HuH-7.5 (cell line): ENCODE measurements around the gene TOMM6.
"Not testable (repeated sequence)": the region's sequence is repeated elsewhere in the genome, so short reads cannot be mapped to it uniquely, and the experiment has no call there.

Experiments used
- DNase-seq: peaks from one replicate; pipeline ENCODE4 v3.0.0; 2011; ENCODE audit warnings: low spot score

The TOMM6 gene

GRCh38 chr6:41785689-41786450, 1.6 kb upstream of the TOMM6 start:
- DNase-seq: peak; percentile 51

DNA sequence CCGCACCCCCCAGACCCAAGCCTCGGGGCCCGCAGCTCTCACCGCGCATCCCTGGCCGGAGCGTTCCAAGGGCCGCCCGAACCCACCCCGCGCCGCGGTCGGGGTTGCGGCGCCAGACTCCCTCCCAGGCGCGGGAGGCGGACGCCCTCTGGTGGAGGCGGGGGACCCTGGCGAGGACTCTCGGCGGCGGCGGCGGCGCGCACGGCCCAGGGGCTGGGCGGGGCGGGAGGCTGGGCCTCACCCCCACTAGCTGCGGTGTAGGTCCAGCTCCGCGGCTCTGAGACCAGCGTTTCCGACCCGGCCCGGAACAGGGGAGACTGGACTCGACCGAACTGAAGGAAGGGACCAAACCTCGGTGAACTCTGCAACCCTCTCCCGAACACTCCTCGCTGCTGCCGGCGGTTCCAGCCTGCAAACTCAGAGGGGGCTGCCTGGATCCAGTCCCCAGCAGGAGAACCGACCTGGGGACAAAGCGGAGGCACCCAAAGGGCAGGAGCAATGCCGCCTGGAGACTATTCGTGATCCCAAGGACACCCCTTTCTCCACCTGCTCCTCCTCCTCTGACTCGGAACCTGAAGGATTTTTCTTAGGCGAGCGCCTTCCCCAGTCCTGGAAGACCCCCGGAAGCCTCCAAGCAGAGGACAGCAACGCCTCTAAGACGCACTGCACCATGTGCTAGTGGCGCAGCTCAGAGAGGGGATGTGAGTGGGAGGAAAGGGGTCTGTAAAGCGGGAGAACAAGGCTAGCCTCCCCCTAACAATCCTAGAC, 859 bp upstream of the TOMM6 start:
- DNase-seq: peak; percentile 82

DNA sequence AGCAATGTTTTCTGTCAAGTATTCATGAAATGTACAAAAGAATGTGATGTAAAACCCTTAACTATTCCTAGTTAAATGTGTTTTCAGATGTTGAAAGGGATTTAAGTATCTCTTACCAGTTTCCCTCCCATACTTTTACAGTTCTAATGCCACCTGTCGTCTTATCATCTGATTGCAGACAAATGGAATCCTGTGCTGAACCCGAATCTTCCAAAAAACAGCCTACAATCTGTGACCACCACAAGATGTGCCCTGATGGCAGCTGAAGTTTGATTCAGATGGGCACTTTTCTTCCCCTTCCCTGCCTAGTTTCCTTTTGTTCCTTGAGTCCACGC, 1.9 kb downstream of the TOMM6 start:
- DNase-seq: no peak

DNA sequence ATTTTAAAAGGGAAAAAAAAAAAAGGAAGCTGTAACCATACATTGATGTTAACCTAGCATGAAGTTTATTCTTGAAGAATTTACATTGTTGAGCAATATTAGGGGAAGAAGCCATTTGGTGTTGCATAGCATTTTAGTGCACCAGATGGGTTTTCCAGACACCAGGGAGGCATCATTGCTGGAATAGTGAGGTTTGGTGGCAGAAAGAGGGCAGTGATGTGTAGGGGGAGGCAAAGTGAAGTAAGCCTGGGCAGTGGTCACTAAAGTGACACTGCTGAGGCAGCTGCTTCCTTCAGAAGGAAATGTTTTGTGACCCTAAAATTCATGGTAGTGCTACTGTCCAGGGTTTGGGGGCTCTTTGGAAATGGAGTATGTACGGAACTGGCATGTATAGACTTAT, 2.6 kb downstream of the TOMM6 start:
- no peak for DNase-seq

- DNase-seq: no peak
These were observed 3.8 kb downstream of the TOMM6 start for GRCh38 chr6:41791305-41791704.

DNA sequence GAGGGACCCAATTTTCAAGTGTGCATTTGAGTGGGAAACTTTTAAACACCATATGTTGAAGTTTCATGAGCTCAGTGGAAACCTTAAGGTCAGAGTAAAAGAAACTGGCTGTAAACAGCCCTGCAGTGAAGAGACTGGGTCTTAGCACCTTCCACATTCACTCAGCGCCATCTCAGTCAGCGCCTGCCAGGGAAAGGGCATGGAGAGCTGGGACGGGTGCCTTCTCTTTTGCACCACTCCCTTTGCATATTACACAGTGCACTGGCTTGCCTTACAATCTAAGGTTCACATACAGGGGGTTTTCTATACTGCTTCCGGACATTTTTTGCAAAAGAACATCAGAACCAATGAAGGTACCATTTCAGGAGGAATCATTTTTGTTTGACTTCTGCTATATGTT, 4.5 kb downstream of the TOMM6 start:
- DNase-seq: no peak

DNA sequence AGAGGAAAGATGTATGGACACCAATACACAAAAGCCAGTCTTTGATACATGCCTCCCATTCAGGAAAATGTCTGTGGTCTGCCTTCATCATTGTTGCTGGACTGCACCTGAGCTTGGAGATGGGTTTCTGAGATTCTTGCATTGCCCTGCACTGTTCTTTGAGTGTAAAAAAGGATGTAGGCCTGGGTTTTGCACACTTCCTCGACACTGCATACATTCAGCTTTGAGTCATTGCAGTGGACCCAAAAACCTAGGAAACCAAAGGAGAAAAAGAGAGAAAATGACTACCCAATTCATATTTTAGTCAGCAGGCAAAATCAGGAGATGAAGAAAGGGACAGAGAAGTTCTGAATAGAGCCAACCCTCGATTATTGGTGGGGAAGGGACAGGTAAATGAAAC, 9.0 kb downstream of the TOMM6 start:
- no peak for DNase-seq

DNA sequence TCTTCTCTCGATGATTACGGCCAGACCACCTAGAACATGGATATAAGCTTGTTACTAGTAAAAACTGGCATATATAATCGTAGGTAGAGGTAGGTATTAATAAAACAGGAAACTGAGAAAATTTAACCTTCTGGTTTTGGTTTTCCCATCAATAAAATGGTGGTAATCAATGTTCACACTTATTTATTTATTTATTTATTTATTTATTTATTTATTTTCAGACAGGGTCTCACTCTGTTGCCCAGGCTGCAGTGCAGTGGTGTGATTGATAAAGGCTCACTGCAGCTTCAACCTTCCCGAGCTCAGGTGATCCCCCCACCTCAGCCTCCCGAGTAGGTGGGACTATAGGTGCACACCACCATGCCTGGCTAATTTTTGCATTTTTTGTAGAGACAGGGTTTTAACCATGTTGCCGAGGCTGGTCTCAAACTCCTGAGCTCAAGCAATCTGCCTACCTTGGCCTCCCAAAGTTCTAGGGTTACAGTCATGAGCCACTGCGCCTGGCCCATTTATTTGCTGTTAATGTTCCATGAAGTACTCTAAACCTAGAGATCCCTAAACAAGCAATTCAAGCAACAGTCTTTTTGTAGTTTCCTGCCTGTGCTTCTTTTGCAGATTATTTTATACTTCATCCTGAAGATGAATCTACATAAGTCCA, 11.5 kb downstream of the TOMM6 start:
- DNase-seq: no peak

- DNase-seq: no peak
These were observed 12.0 kb downstream of the TOMM6 start for GRCh38 chr6:41799559-41799911.

- DNase-seq: no peak
These were observed 13.9 kb downstream of the TOMM6 start for GRCh38 chr6:41801380-41801779.

DNA sequence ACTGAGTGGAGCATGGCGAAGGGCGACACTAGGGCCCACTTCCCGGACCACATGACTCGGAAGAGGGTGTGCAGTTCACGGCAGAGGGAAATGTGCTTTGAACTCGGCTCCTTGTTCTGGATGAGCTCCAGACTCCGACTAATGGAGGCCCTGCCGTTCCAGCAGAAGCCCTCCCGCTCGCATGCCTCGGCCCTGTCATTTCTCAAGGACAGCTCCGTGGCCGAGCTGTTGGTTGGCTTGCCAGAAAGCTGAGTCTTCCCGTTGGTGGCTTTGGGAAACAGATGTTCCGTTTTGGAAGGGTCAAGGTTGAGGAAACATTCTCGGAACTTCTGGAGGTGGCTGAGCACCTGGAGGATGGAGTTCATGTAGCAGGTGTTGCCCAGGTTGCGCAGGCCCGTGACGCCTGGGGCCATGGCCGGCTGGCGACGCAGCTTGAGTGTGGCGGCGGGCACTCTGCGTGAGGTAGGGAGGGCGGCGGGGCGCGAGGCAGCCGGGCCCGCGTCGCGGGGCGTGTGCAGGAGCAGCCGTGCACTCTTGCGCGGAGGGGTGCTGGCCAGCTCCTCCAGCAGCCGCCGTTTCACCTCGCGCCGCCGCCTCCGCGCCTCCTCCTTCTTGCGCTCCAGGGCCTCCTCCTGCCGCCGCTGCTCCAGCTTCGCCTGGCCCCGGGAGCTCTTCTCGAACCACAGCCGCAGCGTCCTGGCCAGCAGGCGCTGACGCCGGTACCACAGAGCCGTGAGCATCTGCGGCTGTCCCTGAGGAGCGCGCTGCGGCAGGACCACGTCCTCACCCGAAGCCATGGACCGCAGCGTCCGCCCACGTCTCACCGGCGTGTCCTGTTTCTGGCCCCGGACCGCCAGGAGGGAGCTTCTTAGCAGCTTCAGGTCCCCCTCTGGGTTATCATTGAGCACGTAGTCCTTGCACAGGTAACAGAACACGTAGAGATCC, 18.6 kb downstream of the TOMM6 start:
- DNase-seq: no peak

DNA sequence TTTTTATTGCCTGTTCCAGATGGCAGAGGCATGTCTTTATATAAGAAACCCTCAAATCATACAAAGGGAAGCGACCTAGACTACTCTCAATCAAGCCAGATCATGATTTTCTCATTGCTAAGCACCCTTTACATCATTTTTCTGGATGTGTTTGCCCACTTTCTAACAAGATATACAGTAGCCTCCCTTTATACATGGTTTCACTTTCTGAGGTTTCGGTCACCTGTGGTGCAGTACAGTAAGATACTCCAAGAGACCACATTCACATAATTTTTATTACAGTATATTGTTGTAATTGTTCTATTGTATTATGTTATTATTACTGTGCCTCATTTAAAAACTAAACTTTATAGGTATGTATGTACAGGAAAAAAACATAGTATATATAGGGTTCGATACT, 23.6 kb downstream of the TOMM6 start:
- no peak for DNase-seq

GRCh38 chr6:41811946-41812345, 24.5 kb downstream of the TOMM6 start:
- not testable (repeated sequence) for DNase-seq

GRCh38 chr6:41813469-41813868, 26.0 kb downstream of the TOMM6 start:
- DNase-seq: no peak

- no peak for DNase-seq
These were observed 26.5 kb downstream of the TOMM6 start for GRCh38 chr6:41813956-41814355.

- DNase-seq: no peak
These were observed 27.1 kb downstream of the TOMM6 start for GRCh38 chr6:41814629-41815028.

- DNase-seq: no peak
These were observed 28.1 kb downstream of the TOMM6 start for GRCh38 chr6:41815587-41815986.

DNA sequence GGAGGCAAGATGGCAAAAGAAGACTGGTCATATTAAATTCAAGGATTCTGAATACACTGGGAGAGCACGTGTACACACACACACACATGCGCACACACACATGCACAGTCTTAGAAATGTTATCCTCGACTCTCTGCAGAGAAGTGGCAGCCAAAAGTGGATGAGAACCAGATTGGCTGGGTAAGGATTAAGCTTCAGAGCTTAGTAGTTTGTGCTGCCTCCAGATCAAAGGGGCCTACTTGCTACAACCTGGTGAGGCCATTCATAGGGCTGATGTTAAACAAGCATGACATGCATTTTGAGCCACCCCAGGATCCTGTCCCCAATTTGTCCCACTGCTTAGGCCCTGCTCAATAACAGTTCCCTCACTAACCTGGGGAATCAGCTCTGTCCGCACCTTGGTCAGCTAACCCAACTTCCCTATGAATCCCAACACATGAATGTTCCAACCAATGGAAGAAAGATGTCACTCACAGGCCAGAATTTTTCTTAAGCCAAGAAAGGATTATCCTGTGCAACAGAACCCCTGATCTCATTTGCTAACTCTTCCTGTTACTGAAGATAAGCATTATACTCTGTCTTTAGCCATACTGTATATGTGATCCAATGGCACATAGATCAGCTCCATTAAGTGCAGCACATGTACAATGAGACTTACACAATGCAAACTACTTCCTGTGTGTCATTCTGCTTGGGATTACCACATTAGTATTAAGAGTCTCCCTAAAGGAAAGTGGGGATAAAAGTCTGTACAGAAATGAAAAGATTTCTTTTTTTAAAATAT, 31.0 kb downstream of the TOMM6 start:
- DNase-seq: no peak

DNA sequence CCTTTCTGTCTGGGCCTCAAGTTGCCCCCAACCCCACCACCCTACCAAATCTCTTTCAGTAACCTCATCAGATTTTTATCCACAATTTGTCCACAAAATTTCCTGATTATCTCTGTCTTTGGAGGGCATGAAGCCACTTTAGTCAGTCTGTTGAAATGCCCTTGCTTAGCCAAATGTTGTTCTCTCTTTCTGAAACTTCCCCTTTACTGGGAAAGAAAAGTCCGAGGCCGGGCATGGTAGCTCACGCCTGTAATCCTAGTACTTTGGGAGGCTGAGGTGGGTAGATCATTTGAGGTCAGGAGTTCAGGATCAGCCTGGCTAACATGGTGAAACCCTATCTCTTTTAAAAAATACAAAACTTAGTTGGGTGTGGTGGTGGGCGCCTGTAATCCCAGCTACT, 33.8 kb downstream of the TOMM6 start:
- no peak for DNase-seq

DNA sequence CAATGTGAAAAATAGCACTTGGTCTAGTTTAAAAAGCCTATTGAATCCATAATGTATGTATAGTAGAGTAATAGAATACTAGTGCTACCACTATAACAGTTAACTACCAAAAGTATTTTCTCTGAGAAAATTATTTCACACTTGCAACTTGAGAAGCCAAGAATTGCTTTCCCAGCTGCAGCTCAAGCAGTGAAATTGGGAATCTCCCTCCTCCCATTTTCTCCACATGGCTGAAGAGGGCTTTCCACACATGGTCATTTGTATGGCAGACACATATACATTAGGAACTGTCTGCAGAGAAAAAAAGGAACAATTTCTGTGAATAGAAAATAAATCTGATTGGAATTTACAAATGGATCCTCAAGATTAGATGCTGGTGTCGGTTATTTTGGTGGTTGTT, 34.5 kb downstream of the TOMM6 start:
- no peak for DNase-seq

GRCh38 chr6:41823178-41823577, 35.7 kb downstream of the TOMM6 start:
- no peak for DNase-seq
